ENCODE data around the gene LRRC75B. TPM values are rescaled to one million over a fixed set of nuclear protein-coding genes. Genes with fewer than 3 reads are reported as not detected.
"Not testable (repeated sequence)": the region's sequence is repeated elsewhere in the genome, so short reads cannot be mapped to it uniquely, and the experiment has no call there.

The LRRC75B gene
- total RNA-seq, 3 donors from 2014 or later = 7.5 to 15.7 (median 15.7) TPM

DNA sequence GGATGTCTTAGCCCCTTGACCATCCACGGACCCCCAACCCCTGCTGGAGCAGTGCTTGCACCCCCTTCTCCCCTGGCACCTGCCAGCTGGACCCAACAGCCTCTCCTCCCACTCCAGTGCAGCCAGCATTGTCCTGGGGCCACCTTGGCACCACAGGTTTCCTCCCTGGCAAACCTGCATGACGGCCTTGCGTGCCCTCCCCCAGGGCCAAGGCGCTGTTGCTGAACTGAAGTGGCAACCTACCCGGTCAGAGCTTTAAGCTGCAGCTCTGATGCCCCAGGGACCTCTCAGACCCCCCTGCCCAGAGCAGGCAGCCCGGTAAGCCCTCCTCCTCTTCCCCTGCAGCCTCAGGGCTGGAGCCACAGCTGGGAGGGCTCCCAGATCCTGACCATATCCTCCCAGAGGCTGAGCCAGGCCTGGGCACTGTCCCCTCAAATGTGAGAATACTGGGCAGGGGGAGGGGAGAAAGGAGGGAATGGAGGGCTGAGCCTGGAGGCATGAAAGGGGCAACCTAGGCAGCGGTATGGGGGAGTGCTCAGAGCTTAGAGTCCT, 1.8 kb upstream of the LRRC75B start:
- peaks cover 5% of the 10 kb centered on the region for H3K4me1 ChIP-seq (ENCODE audit: low read depth)
- TF ChIP-seq, protein P1, sequence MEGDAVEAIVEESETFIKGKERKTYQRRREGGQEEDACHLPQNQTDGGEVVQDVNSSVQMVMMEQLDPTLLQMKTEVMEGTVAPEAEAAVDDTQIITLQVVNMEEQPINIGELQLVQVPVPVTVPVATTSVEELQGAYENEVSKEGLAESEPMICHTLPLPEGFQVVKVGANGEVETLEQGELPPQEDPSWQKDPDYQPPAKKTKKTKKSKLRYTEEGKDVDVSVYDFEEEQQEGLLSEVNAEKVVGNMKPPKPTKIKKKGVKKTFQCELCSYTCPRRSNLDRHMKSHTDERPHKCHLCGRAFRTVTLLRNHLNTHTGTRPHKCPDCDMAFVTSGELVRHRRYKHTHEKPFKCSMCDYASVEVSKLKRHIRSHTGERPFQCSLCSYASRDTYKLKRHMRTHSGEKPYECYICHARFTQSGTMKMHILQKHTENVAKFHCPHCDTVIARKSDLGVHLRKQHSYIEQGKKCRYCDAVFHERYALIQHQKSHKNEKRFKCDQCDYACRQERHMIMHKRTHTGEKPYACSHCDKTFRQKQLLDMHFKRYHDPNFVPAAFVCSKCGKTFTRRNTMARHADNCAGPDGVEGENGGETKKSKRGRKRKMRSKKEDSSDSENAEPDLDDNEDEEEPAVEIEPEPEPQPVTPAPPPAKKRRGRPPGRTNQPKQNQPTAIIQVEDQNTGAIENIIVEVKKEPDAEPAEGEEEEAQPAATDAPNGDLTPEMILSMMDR (IDR thresholded peaks at IDR 0.05) = no peak
- intact Hi-C loops (cut with DNase I, micrococcal nuclease) = no loop called here
- ATAC-seq (peak; percentile 1), DNase-seq (no peak)
- H3K9me3 ChIP-seq = no peaks in the 10 kb centered on the region
- no peaks in the 10 kb centered on the region for H3K36me3 ChIP-seq (ENCODE audit: low read depth)
- no peak overlapping the region for H3K4me3 ChIP-seq

DNA sequence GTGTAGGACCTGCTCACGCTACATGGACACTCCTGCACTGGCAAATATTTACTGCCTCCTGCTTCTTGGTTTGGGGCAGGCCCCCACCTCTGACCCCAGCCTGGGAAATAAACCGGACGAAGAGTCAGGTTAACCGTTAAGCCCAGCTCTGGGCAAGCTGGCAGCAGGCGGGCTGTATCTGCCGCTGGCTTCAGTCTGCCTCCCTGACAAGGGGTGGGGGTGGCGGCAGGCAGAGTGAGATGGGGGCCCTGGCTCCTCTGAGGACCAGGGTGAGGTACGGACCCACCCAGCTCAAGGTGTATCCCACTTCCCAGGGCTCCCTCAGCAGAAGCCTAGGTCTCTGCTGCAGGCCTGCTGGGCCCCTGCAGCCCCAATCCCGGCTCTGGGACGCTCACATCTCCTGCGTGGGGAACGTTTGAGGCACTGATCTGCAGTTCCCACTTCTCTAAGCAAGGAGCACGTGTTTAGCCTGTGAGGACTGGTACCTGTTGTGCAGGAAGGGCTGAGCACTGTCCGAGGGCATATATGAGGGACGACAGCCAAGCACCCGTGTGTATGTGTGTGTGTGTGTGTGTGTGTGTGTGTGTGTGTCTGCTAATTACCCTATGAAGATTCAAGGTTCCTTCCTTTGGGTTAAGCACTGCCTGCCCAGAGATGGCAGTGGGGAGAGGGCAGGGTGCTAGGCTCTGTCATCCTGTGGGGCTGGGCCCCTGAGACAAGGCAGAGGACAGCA, 1.1 kb upstream of the LRRC75B start:
- DNase-seq (peak in 2 of 3 donors; percentile 69 to 80), ATAC-seq (peak; percentile 63)
- H3K9me3 ChIP-seq = no peaks in the 10 kb centered on the region
- H3K4me1 ChIP-seq (ENCODE audit: low read depth) = peaks cover 5% of the 10 kb centered on the region
- H3K4me3 ChIP-seq = no peak overlapping the region
- TF ChIP-seq, protein P1 (IDR thresholded peaks at IDR 0.05) = no peak
- intact Hi-C loops (cut with DNase I, micrococcal nuclease) = no loop called here
- no peaks in the 10 kb centered on the region for H3K36me3 ChIP-seq (ENCODE audit: low read depth)

DNA sequence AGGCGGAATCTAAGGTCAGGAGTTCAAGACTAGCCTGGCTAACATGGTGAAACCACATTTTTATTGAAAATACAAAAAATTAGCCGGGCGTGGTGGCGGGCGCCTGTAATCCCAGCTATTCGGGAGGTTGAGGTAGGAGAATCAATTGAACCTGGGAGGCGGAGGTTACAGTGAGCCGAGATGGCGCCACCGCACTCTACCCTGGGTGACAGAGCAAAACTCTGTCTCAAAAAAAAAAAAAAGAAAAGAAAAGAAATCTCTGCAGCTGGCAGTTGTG, 624 bp upstream of the LRRC75B start:
- not testable (repeated sequence) for ATAC-seq, H3K4me3 ChIP-seq

DNA sequence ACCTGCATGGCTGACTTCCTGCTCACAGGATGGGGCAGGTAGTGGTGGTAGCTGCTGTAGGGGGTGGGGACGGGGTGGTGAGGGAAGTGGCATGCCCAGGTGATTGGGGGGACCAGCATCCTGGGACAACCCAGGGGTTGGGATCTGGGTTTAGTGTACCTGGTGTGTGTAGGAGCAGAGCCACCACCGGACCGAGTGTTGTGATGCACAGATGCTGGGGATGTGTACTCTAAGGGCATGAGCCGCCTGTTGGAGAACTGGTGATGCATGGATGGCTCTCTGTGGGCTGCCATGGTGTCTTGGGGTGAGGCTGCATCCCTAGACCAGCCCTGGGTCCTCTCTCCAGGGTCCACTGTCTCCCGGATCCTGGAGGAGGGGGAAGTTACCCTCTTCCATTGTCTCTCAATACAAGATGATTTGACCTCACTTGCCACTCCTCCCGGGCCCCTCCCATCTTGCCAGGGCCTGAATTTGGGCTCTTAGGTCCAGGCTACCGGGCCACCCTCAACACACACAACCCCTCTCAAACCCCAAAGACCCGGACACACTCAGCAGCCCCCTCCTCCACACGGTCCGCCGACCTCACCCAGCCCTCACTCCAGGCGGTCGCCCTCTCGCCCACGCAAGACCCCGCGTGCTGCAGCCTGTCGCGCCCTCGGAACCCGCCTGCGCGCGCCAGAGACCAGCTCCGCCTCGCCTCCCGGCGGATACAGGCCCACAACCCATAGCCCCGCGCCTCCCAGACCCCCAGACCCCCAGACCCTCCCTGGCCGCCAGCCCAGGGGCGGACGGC, 619 bp downstream of the LRRC75B start:
- Histone ChIP-seq H3K9me3 (no peaks in the 10 kb centered on the region), H3K4me3 (peak overlapping the region; percentile 44), H3K36me3 (ENCODE audit: low read depth) (no peaks in the 10 kb centered on the region), H3K4me1 (ENCODE audit: low read depth) (peaks cover 5% of the 10 kb centered on the region)
- DNase-seq (peak in 2 of 3 donors; percentile 55 to 67), ATAC-seq (peak; percentile 1)
- intact Hi-C loops (cut with DNase I, micrococcal nuclease) = no loop called here
- TF ChIP-seq, protein P1 (IDR thresholded peaks at IDR 0.05) = no peak

More for the DNA sequence above, 624 bp upstream of the LRRC75B start:
- H3K4me1 ChIP-seq (ENCODE audit: low read depth); DNase-seq; H3K36me3 ChIP-seq (ENCODE audit: low read depth); intact Hi-C loops (cut with DNase I, micrococcal nuclease); H3K9me3 ChIP-seq: not testable (repeated sequence)

DNA sequence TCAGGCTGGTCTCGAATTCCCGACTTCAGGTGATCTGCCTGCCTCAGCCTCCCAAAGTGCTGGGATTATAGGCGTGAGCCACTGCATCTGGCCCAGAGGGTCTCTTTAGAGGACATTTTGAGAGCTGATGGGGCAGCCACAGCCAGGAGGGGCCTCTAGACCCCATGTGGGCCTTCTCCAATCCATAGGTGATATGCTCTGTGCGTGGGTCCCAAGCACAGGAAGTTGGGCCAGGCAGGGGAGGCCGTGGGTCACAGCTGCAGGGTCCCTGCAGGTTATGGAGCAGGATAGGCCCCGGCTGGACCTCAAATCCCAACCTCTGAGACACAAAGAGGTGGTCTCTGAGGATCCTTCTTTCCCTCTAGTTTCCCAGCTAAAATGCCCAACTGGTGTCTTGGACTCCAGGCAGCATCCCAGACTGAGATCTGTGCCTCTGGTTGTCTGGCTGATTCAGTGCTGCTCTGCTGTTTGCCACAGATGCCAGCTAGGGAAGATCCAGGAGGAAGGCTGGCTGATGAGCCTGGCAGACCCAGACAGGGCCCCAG, 1.5 kb downstream of the LRRC75B start:
- TF ChIP-seq, protein P1 (IDR thresholded peaks at IDR 0.05) = no peak
- no peaks in the 10 kb centered on the region for H3K36me3 ChIP-seq (ENCODE audit: low read depth)
- intact Hi-C loops (cut with DNase I, micrococcal nuclease) = no loop called here
- ATAC-seq = no peak
- DNase-seq = no peak
- H3K9me3 ChIP-seq = no peaks in the 10 kb centered on the region
- peaks cover 5% of the 10 kb centered on the region for H3K4me1 ChIP-seq (ENCODE audit: low read depth)
- no peak overlapping the region for H3K4me3 ChIP-seq

Measured in mucosa of descending colon (tissue), 3 donors.